HG03469 (cell line): ENCODE measurements around the gene CTSS.
"Not testable (repeated sequence)": the region's sequence is repeated elsewhere in the genome, so short reads cannot be mapped to it uniquely, and the experiment has no call there.

ENCODE experiments used
- ATAC-seq: cut with Tn5 transposase; IDR thresholded peaks from one replicate; pipeline ENCODE4 v1.9.1; 2021; ENCODE audit warnings: mild to moderate bottlenecking, moderate library complexity, moderate number of reproducible peaks; ENCODE audit not compliant: unreplicated experiment

The CTSS gene

DNA sequence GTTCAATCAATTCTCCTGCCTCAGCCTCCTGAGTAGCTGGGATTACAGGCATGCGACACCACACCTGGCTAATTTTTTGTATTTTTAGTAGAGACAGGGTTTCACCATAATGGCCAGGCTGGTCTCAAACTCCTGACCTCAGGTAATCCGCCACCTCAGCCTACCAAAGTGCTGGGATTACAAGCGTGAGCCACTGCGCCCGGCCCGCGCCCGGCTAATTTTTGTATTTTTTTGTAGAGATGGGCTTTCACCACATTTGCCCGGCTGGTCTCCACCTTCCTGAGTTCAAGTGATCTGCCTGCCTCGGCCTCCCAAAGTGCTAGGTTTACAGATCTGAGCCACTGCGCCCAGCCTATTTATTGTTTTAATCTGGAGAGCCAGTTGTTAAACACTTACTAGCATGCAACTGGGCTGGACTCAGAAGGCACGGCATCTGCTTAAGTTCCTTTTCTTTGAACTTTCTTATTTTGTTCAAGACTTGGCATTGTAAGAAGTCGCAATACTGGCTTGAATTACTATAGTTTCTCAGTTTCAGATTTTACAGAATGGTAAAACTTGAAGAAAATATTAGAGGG is 10.4 kb upstream of the CTSS start:
- not testable (repeated sequence) for ATAC-seq

- ATAC-seq, result no peak
These were observed 9.7 kb upstream of the CTSS start for GRCh38 chr1:150775276-150775675.

DNA sequence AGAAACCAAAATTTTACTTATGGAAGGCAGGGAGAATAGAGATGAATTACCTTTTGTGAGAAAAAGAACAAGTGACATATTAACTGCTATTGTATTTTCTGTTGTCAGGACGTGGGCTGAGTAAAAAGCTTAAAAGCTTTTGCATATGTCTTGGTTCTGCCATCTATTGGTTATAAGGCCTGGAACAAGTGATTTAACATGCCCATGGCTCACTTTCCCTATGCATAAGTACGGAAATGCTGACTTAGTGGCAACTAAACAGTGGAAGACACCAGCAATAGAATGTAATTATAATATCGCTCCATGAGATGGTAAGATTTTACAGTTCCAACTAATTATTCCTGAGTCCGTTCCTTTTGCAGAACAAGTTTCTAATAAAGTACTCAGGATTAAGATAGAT is 6.7 kb upstream of the CTSS start:
- no peak for ATAC-seq

DNA sequence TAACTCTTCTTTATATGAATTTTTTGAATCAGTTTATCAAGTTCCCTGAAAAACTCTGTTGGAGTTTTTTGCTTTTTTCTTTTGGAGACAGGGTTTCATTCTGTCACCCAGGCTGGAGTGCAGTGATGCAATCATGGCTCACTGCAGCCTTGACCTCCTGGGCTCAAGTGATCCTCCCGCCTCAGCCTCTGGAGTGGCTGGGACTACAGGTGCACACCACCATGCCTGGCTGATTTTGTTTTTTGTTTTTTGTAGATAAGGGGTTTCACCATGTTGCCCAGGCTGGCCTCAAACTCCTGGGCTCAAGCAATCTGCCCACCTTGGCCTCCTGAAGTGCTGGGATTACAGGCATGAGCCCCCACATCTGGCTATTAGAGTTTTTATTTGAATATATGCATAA is 2.1 kb upstream of the CTSS start:
- ATAC-seq, result not testable (repeated sequence)

DNA sequence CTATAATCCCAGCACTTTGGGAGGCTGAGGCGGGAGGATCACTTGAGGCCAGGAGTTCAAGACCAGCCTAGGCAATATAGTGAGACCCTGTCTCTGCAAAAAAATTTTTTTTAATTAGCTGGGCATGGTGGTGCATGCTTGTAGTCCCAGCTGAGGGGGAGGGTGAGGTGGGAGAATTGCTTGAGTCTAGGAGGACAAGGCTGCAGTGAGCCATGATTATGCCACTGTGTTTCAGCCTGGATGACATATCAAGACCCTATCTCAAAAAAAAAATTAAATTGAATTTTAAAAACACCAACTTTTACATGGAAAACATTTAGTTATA is 361 bp upstream of the CTSS start:
- ATAC-seq, result not testable (repeated sequence)

GRCh38 chr1:150764617-150765101 is 919 bp downstream of the CTSS start:
- no peak for ATAC-seq

GRCh38 chr1:150763018-150763417 is 2.6 kb downstream of the CTSS start:
- ATAC-seq, result no peak

DNA sequence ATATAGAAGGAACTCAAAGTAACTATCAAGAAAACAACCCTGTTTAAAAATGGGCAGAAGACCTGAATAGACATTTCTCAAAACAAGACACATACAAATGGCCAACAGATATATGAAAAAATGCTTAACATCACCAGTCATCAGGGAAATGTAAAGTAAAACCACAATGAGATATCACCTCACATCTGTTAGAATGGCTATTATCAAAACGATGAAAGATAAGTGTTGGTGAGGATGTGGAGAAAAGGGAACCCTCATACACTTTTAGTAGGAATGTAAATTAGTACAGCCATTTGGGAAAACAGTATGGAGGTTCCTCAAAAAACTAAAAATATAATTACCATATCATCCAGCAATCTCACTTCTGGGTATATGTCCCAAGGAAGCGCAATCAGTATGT is 3.0 kb downstream of the CTSS start:
- ATAC-seq, result no peak

DNA sequence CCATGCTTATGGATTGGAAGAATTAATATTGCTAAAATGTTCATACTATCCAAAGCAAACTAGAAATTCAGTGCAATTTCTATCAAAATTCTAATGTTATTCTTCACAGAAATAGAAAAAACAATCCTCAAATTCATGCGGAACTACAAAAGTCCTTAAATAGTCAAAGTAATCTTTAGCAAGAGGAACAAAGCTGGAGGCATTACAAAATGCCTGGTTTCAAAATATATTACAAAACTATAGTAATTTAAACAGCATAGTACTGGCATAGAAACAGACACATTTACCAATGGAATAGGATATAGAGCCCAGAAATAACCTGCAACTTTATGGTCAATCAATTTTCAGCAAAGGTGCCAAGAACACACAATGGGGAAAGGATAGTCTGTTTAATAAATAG is 3.8 kb downstream of the CTSS start:
- no peak for ATAC-seq

- ATAC-seq, result no peak
These were observed 5.6 kb downstream of the CTSS start for GRCh38 chr1:150760013-150760412.

- no peak for ATAC-seq
These were observed 12.2 kb downstream of the CTSS start for GRCh38 chr1:150753416-150753815.

- no peak for ATAC-seq
These were observed 14.1 kb downstream of the CTSS start for GRCh38 chr1:150751443-150751842.

- ATAC-seq, result no peak
These were observed 15.8 kb downstream of the CTSS start for GRCh38 chr1:150749720-150750311.

GRCh38 chr1:150748878-150749719 is 16.5 kb downstream of the CTSS start:
- ATAC-seq, result no peak

DNA sequence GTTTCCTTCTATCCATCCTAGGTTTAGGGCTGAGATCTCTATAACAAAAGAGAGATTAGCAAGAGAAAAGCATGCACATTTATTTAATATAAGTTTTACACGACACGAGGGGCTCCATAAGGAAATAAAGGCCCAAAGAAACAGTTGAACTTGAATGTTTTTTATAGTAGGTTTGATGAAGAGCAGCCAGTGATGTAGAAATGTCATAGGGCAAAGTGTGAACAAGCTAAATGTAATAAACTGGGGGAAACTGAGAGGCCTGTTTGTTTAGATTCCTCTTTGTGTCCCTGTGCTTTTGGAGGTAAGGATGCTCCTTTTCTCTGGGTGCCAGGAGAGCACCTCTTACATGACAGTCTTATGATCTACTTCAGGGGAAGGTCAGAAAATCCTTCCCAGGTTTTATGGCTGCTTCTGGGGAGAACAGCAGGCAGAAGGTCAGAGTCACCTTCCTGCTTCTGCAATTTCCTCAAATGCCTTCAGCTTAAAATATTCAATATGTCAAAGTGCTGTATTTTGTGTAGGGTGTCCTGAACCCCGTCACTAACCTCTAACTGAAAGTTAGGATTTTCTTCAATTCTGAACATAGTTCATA is 35.4 kb downstream of the CTSS start:
- no peak for ATAC-seq

GRCh38 chr1:150724336-150724735 is 41.2 kb downstream of the CTSS start:
- ATAC-seq, result no peak

GRCh38 chr1:150720703-150721102 is 44.9 kb downstream of the CTSS start, which contains the start of gene HORMAD1:
HORMAD1 (minus strand) TSS chr1:150720895; CDS start chr1:150719505, 1,390 bp downstream.
- ATAC-seq, result no peak

DNA sequence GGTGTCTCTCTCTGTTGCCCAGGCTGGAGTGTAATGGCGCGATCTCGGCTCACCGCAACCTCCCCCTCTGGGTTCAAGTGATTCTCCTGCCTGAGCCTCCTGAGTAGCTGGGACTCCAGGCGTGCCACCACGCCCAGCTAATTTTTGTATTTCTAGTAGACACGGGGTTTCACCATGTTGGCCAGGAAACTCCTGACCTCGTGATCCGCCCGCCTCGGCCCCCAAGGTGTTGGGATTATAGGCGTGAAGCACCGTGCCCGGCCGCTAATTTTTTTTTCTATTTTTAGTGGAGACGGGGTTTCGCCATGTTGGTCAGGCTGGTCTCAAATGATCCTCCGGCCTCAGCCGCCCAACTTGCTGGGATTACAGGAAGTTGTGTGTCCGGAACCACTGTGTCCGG is 45.5 kb downstream of the CTSS start:
- ATAC-seq, result no peak

DNA sequence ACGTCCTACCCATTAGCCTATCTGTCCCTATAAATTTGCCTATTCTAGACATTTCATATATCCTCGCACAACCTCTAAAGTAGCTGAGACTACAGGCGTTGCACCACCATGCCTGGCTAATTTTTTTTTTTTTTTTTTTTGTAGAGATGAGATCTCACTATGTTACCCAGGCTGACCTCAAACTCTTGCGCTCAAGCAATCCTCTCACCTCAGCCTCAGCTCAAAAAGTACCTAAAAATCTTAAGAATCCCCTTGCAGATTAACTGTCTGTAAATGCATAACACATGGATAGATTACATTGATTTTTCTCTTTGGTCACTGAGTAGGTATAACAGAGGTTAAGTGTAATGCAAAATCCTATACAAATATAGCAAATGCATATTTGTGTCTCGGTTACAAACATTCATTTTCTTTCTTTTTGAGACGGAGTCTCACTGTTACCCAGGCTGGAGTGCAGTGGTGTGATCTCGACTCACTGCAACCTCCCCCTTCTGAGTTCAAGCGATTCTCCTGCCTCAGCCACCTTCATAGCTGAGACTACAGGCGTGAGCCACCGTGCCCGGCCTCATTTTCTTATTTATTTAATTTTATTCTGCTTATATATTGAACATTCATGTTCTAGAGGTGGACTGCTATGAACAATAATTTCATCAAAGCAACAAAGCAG is 47.2 kb downstream of the CTSS start:
- no peak for ATAC-seq

- ATAC-seq, result not testable (repeated sequence)
These were observed 56.5 kb downstream of the CTSS start for GRCh38 chr1:150709031-150709430.

- ATAC-seq, result no peak
These were observed 57.0 kb downstream of the CTSS start for GRCh38 chr1:150708595-150708994.
